LoVo (cell line): Measurements from ENCODE around the gene DERL3.

ENCODE experiments used
- DNase-seq: peaks from one replicate; pipeline ENCODE4 v3.0.0-alpha.2; 2016; ENCODE audit warnings: low spot score

The DERL3 gene

GRCh38 chr22:23847310-23847920 lies 8.6 kb upstream of the DERL3 start:
- no peak for DNase-seq

GRCh38 chr22:23846081-23846469 lies 7.3 kb upstream of the DERL3 start:
- DNase-seq: no peak

- DNase-seq: no peak
These were observed 6.7 kb upstream of the DERL3 start for GRCh38 chr22:23845265-23846080.

- no peak for DNase-seq
These were observed 6.0 kb upstream of the DERL3 start for GRCh38 chr22:23844739-23845202.

- no peak for DNase-seq
These were observed 3.8 kb upstream of the DERL3 start for GRCh38 chr22:23842599-23842998.

- DNase-seq: no peak
These were observed 3.1 kb upstream of the DERL3 start for GRCh38 chr22:23841736-23842445.

- no peak for DNase-seq
These were observed 2.5 kb upstream of the DERL3 start for GRCh38 chr22:23841292-23841691.

- DNase-seq: no peak
These were observed 1.2 kb upstream of the DERL3 start for GRCh38 chr22:23840026-23840425.

GRCh38 chr22:23837911-23838680 lies 710 bp downstream of the DERL3 start:
- no peak for DNase-seq

- DNase-seq: no peak
These were observed 1.3 kb downstream of the DERL3 start for GRCh38 chr22:23837496-23837859.

- DNase-seq: no peak
These were observed 1.9 kb downstream of the DERL3 start for GRCh38 chr22:23836692-23837495.

- DNase-seq: no peak
These were observed 2.5 kb downstream of the DERL3 start for GRCh38 chr22:23836281-23836680.

GRCh38 chr22:23835484-23836144 lies 3.2 kb downstream of the DERL3 start:
- no peak for DNase-seq

- DNase-seq: no peak
These were observed 3.9 kb downstream of the DERL3 start for GRCh38 chr22:23834793-23835483.

GRCh38 chr22:23834406-23834792 lies 4.4 kb downstream of the DERL3 start:
- DNase-seq: no peak

GRCh38 chr22:23833911-23834317 lies 4.9 kb downstream of the DERL3 start:
- DNase-seq: no peak

- no peak for DNase-seq
These were observed 5.6 kb downstream of the DERL3 start for GRCh38 chr22:23833017-23833751.

GRCh38 chr22:23832226-23833016 lies 6.4 kb downstream of the DERL3 start:
- no peak for DNase-seq

GRCh38 chr22:23831781-23832180 lies 7.0 kb downstream of the DERL3 start:
- DNase-seq: no peak
